ENCODE measurements around the gene GLRA3. TPM values are rescaled to one million over a fixed set of nuclear protein-coding genes. Genes with fewer than 3 reads are reported as not detected.

The GLRA3 gene
- total and polyA plus RNA-seq, 10 of the 15 experiments (the other 5 are each of a cell fraction or from before 2014, with no cell fraction given): not detected

GRCh38 chr4:174865418-174865985, 36.5 kb upstream of the GLRA3 start:
- CTCF ChIA-PET: interaction anchor here (0.6 to 1.9 kb wide), 3 partner anchors 13 to 189 kb away, joined by 3 to 4 read pairs (median 3); no protein-coding TSS in a partner anchor
- BruUV-seq (replicated peaks): no TSS peak
- H3K4me3 ChIP-seq: no peak overlapping the region
- H3K9me3 ChIP-seq (replicated peaks; ENCODE audit: control insufficient read depth, insufficient read depth, low read length): no peaks in the 10 kb centered on the region
- no peak overlapping the region for H2AFZ ChIP-seq (ENCODE audit: control insufficient read depth, low read depth, low read length)
- no peaks in the 10 kb centered on the region for H3K4me1 ChIP-seq (ENCODE audit: control insufficient read depth, insufficient read depth, low read length)
- FAIRE-seq (no peak), DNase-seq (ENCODE audit: low read depth, low spot score) (no peak), ATAC-seq (no peak)
- H3K79me2 ChIP-seq (ENCODE audit: control insufficient read depth, insufficient read depth, low read length): no peaks in the 10 kb centered on the region
- no peak overlapping the region for H3K27ac ChIP-seq (ENCODE audit: control insufficient read depth, insufficient read depth)
- WGBS (ENCODE audit: insufficient coverage, insufficient replicate concordance, low lambda C conversion rate, missing lambda C conversion rate): 0% methylated on average over 1 of the region's 1 CpG
- no peaks in the 10 kb centered on the region for H3K36me3 ChIP-seq (ENCODE audit: control insufficient read depth in 2 of 2, insufficient read depth in 2 of 2, low read length in 1 of 2)
- POLR2A ChIA-PET: no interaction called here
- intact Hi-C loops (cut with micrococcal nuclease; ENCODE audit: unreplicated experiment) (no loop called here), in situ Hi-C loops (cut with MboI) (loop anchor here (25.0 kb wide), 1 partner anchor 672 kb away; no protein-coding TSS in a partner anchor)
- no peak overlapping the region for H3K4me2 ChIP-seq (ENCODE audit: control insufficient read depth, insufficient read depth)
- H4K20me1 ChIP-seq (ENCODE audit: control insufficient read depth, insufficient read depth): no peaks in the 10 kb centered on the region
- SMC1A ChIA-PET (ENCODE audit: uncharacterized antibody, unreplicated experiment): interaction anchor here (1.1 to 1.3 kb wide), 2 partner anchors 12 to 189 kb away, joined by 3 to 4 read pairs; no protein-coding TSS in a partner anchor
- TF ChIP-seq PAX8 (IDR thresholded peaks at IDR 0.05) (no peak), BCL11A (IDR thresholded peaks at IDR 0.05; ENCODE audit: low read depth, low read length) (no peak), NR2C1 (IDR thresholded peaks at IDR 0.05) (no peak), POU2F2 (IDR thresholded peaks at IDR 0.05; ENCODE audit: borderline replicate concordance, low read depth, low read length) (no peak), JUNB (IDR thresholded peaks at IDR 0.05) (no peak)
- TF ChIP-seq, protein P1, sequence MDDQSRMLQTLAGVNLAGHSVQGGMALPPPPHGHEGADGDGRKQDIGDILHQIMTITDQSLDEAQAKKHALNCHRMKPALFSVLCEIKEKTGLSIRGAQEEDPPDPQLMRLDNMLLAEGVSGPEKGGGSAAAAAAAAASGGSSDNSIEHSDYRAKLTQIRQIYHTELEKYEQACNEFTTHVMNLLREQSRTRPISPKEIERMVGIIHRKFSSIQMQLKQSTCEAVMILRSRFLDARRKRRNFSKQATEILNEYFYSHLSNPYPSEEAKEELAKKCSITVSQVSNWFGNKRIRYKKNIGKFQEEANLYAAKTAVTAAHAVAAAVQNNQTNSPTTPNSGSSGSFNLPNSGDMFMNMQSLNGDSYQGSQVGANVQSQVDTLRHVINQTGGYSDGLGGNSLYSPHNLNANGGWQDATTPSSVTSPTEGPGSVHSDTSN (IDR thresholded peaks at IDR 0.05; ENCODE audit: insufficient replicate concordance, low read depth, low read length): no peak
- H3K9ac ChIP-seq (ENCODE audit: control insufficient read depth, insufficient read depth, low read length): no peak overlapping the region
- RAD21 ChIA-PET (ENCODE audit: unreplicated experiment): no interaction called here
- H3K27me3 ChIP-seq (replicated peaks in 1 of 2; ENCODE audit: control insufficient read depth in 2 of 2, insufficient read depth in 2 of 2, low read length in 1 of 2): no peaks in the 10 kb centered on the region

- POLR2A ChIA-PET: no interaction called here
- SMC1A ChIA-PET (ENCODE audit: uncharacterized antibody, unreplicated experiment): no interaction called here
- H3K4me3 ChIP-seq: no peak overlapping the region
- CTCF ChIA-PET: no interaction called here
- no peak overlapping the region for H3K9ac ChIP-seq (ENCODE audit: control insufficient read depth, insufficient read depth, low read length)
- 41% methylated on average over 2 of the region's 2 CpGs for WGBS (ENCODE audit: insufficient coverage, insufficient replicate concordance, low lambda C conversion rate, missing lambda C conversion rate)
- no peaks in the 10 kb centered on the region for H3K9me3 ChIP-seq (replicated peaks; ENCODE audit: control insufficient read depth, insufficient read depth, low read length)
- no peaks in the 10 kb centered on the region for H3K4me1 ChIP-seq (ENCODE audit: control insufficient read depth, insufficient read depth, low read length)
- intact Hi-C loops (cut with micrococcal nuclease; ENCODE audit: unreplicated experiment) (no loop called here), in situ Hi-C loops (cut with MboI) (loop anchor here (25.0 kb wide), 1 partner anchor 673 kb away; no protein-coding TSS in a partner anchor)
- no TSS peak for BruUV-seq (replicated peaks)
- H3K79me2 ChIP-seq (ENCODE audit: control insufficient read depth, insufficient read depth, low read length): no peaks in the 10 kb centered on the region
- H3K36me3 ChIP-seq (ENCODE audit: control insufficient read depth in 2 of 2, insufficient read depth in 2 of 2, low read length in 1 of 2): no peaks in the 10 kb centered on the region
- RAD21 ChIA-PET (ENCODE audit: unreplicated experiment): no interaction called here
- H3K27ac ChIP-seq (ENCODE audit: control insufficient read depth, insufficient read depth): no peak overlapping the region
- FAIRE-seq (no peak), DNase-seq (ENCODE audit: low read depth, low spot score) (no peak), ATAC-seq (no peak)
- H2AFZ ChIP-seq (ENCODE audit: control insufficient read depth, low read depth, low read length): no peak overlapping the region
- H4K20me1 ChIP-seq (ENCODE audit: control insufficient read depth, insufficient read depth): no peaks in the 10 kb centered on the region
- TF ChIP-seq KDM1A (IDR thresholded peaks at IDR 0.05; ENCODE audit: borderline replicate concordance): no peak
- no peaks in the 10 kb centered on the region for H3K27me3 ChIP-seq (replicated peaks in 1 of 2; ENCODE audit: control insufficient read depth in 2 of 2, insufficient read depth in 2 of 2, low read length in 1 of 2)
- H3K4me2 ChIP-seq (ENCODE audit: control insufficient read depth, insufficient read depth): no peak overlapping the region
Measured at GRCh38 chr4:174864031-174864430, 35.0 kb upstream of the GLRA3 start.
